ENCODE results near the gene MS4A6E.

MS4A6E gene

DNA sequence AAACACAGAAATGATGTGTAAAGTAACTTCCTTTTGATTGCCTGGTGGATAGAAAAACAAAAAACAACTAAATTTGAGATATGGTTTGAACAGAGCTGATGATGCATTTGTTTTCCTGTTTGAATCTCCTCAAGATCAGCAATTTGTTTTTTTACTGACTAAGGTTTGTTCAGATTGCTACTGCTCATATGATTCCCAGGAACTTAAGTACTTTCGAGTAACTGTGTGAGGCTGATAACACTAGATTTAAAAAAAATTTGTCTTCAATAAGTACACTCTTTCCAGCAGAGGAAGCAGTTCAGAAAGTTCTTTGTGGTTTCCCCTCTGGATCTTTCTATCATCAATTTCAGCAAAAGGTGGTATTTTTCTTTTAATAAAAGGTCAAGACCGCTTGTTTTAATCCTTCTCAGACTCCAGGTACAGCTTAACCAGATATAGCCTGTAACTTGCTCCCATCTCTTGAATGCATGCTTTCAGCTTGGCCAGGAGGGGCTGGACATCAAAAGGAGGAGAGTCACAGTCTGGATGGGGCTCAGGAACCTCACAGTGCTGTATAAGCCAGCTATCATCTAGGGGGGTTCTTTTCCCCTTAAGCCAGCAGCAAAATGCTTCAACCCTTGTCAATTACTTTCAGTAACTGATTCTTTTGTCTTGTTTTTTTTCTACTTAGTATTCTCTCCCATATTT, 12.3 kb upstream of the MS4A6E start:
- H3K4me3 ChIP-seq (ENCODE audit: low read depth, low read length): no peak overlapping the region
- TF ChIP-seq, protein P1, sequence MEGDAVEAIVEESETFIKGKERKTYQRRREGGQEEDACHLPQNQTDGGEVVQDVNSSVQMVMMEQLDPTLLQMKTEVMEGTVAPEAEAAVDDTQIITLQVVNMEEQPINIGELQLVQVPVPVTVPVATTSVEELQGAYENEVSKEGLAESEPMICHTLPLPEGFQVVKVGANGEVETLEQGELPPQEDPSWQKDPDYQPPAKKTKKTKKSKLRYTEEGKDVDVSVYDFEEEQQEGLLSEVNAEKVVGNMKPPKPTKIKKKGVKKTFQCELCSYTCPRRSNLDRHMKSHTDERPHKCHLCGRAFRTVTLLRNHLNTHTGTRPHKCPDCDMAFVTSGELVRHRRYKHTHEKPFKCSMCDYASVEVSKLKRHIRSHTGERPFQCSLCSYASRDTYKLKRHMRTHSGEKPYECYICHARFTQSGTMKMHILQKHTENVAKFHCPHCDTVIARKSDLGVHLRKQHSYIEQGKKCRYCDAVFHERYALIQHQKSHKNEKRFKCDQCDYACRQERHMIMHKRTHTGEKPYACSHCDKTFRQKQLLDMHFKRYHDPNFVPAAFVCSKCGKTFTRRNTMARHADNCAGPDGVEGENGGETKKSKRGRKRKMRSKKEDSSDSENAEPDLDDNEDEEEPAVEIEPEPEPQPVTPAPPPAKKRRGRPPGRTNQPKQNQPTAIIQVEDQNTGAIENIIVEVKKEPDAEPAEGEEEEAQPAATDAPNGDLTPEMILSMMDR (IDR thresholded peaks at IDR 0.05; ENCODE audit: low read depth, low read length): no peak
- in situ Hi-C loops (cut with HindIII; ENCODE audit: low sequenced_read_pairs): no loop called here
- DNase-seq (ENCODE audit: low read depth, low spot score): no peak

DNA sequence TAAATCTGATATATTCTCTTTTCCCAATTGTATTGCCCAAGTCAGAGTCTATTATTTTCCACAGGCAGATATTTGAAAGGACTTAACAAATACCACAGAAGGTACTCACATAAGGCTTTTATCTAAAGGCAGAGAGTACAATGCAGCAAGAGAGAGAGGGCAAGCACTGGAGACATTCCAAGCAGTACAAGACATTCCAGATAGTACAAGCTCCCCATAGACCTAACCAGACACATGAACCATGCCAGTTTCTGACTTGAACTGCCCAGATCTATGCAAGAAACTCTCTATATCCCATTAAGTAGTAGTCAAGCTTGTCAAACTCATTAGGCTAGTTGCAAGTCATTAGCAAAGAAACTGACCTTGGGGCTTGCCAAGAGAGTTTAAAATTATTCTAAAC, 11.2 kb upstream of the MS4A6E start:
- TF ChIP-seq, protein P1 (IDR thresholded peaks at IDR 0.05; ENCODE audit: low read depth, low read length): no peak
- in situ Hi-C loops (cut with HindIII; ENCODE audit: low sequenced_read_pairs): no loop called here

DNA sequence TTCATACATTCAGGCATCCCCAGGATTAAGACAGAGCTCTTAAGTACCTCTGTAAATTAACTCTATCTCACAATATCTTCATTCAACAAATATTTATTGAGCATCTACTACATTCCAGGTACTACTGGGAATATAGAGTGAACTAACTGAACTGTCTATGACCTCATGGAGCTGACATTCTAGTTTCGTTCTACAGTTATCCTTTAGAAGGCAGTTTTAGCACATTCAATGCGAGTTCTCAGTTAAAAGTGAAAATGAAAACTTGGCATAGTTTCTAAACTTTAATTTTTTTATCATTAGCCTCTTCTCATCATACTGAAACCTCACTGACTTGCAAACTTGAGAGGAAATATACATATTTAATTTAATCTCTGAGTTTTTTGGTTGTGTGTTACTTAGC, 10.7 kb upstream of the MS4A6E start:
- in situ Hi-C loops (cut with HindIII; ENCODE audit: low sequenced_read_pairs): no loop called here
- TF ChIP-seq, protein P1 (IDR thresholded peaks at IDR 0.05; ENCODE audit: low read depth, low read length): no peak
- DNase-seq (ENCODE audit: low read depth, low spot score): no peak
- H3K4me3 ChIP-seq (ENCODE audit: low read depth, low read length): no peak overlapping the region

More for the DNA sequence above, 11.2 kb upstream of the MS4A6E start:
- no peak for DNase-seq (ENCODE audit: low read depth, low spot score)
- no peak overlapping the region for H3K4me3 ChIP-seq (ENCODE audit: low read depth, low read length)

DNA sequence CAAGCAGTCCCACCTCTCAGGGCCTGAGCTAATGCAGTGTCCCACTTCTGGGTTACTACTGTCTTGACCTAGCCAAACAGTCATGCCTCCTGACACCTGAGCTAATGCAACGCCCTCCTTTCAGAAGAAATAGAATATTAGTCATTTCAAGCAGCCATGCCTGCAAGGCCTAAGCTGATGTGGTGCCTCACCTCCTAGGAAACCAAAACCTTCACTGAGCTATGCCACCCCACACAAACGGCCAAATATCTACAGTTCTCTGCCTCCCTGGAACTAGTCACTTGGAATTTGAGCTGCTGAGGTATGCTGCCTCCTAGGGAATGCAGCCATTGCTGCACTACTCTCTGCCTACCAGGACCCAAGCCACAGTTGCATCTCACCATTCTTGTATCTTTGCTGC, 8.3 kb upstream of the MS4A6E start:
- TF ChIP-seq, protein P1 (IDR thresholded peaks at IDR 0.05; ENCODE audit: low read depth, low read length): no peak
- no peak for DNase-seq (ENCODE audit: low read depth, low spot score)
- in situ Hi-C loops (cut with HindIII; ENCODE audit: low sequenced_read_pairs): no loop called here
- H3K4me3 ChIP-seq (ENCODE audit: low read depth, low read length): no peak overlapping the region

DNA sequence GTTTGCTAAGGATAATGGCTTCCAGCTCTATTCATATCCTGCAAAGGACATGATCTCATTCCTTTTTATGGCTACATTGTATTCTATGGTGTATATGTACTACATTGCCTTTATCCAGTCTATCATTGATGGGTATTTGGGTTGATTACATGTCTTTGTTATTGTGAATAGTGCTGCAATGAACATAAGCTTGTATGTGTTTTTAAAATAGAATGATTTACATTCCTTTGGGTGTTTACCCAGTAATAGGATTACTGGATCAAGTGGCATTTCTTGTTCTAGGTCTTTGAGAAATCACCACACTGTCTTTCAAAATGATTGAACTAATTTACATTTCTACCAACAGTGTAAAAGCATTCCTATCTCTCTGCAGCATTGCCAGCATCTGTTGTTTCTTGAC, 6.0 kb upstream of the MS4A6E start:
- in situ Hi-C loops (cut with HindIII; ENCODE audit: low sequenced_read_pairs): no loop called here
- TF ChIP-seq, protein P1 (IDR thresholded peaks at IDR 0.05; ENCODE audit: low read depth, low read length): no peak
- DNase-seq (ENCODE audit: low read depth, low spot score): no peak
- no peak overlapping the region for H3K4me3 ChIP-seq (ENCODE audit: low read depth, low read length)

DNA sequence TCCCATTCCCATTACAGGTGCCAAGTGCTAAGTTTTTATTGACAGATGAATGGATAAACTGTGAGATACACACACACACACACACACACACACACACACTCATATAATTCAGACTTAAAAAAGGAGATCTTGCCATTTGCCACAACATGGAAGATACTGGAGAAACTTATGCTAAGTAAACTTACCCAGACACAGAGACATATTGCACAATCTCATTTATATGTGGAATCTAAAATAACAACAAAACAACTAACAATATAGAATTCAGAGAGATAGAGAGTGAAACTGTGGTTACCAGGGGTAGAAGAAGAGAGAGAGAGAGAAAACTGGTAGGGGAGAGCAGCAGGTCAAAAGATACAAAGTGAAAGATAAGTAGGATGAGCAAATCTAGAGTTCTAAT, 1.4 kb downstream of the MS4A6E start:
- in situ Hi-C loops (cut with HindIII; ENCODE audit: low sequenced_read_pairs): no loop called here

More for the DNA sequence above, 1.4 kb downstream of the MS4A6E start:
- H3K4me3 ChIP-seq (ENCODE audit: low read depth, low read length): no peak overlapping the region
- DNase-seq (ENCODE audit: low read depth, low spot score): no peak
- TF ChIP-seq, protein P1 (IDR thresholded peaks at IDR 0.05; ENCODE audit: low read depth, low read length): no peak
